Measurements from ENCODE around the gene ECT2.

ECT2 gene

DNA sequence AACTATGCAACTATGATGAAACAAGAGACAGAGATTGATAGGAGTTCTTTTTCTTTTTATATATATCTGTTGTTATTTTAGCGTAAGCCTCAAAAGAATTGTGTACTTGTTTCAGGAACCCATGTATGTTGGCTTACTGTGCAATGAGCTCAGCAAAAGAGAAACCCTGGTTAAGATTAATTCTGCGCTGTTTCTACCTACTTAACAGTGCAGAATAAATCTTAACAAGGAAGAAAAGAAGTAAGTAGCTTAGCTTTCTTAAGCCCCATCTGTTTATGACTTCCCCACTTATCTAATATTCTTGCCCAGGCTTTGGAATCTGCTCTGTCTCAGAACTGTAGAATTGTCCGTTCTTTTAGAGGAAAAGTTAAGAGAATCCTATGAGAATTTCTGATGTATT, 27.4 kb downstream of the ECT2 start:
- no peak overlapping the region for H3K4me3 ChIP-seq (ENCODE audit: low read depth, low read length)
- TF ChIP-seq, protein P1, sequence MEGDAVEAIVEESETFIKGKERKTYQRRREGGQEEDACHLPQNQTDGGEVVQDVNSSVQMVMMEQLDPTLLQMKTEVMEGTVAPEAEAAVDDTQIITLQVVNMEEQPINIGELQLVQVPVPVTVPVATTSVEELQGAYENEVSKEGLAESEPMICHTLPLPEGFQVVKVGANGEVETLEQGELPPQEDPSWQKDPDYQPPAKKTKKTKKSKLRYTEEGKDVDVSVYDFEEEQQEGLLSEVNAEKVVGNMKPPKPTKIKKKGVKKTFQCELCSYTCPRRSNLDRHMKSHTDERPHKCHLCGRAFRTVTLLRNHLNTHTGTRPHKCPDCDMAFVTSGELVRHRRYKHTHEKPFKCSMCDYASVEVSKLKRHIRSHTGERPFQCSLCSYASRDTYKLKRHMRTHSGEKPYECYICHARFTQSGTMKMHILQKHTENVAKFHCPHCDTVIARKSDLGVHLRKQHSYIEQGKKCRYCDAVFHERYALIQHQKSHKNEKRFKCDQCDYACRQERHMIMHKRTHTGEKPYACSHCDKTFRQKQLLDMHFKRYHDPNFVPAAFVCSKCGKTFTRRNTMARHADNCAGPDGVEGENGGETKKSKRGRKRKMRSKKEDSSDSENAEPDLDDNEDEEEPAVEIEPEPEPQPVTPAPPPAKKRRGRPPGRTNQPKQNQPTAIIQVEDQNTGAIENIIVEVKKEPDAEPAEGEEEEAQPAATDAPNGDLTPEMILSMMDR (IDR thresholded peaks at IDR 0.05; ENCODE audit: low read depth, low read length), result no peak
- in situ Hi-C loops (cut with HindIII; ENCODE audit: low sequenced_read_pairs), result no loop called here
- DNase-seq (ENCODE audit: low read depth, low spot score), result no peak

DNA sequence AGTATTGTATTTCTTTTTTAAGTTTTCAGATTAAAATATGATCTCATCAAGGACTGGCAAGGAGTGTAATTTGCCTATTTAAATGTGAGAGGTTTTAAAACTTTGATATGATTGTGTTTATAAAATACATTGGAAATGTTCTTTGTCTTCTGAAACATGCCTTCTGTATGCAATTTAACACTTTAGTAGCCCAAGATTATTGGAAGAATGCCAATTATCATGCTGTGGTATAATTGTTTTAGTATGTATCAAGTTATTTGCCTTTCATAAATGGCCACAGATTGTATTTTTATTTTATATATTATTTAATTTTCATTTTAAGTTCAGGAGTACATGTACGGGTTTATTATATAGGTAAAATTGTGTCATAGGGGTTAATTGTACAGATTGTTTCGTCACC, 31.7 kb downstream of the ECT2 start:
- DNase-seq (ENCODE audit: low read depth, low spot score), result no peak
- TF ChIP-seq, protein P1 (IDR thresholded peaks at IDR 0.05; ENCODE audit: low read depth, low read length), result no peak
- in situ Hi-C loops (cut with HindIII; ENCODE audit: low sequenced_read_pairs), result no loop called here
- H3K4me3 ChIP-seq (ENCODE audit: low read depth, low read length), result no peak overlapping the region

DNA sequence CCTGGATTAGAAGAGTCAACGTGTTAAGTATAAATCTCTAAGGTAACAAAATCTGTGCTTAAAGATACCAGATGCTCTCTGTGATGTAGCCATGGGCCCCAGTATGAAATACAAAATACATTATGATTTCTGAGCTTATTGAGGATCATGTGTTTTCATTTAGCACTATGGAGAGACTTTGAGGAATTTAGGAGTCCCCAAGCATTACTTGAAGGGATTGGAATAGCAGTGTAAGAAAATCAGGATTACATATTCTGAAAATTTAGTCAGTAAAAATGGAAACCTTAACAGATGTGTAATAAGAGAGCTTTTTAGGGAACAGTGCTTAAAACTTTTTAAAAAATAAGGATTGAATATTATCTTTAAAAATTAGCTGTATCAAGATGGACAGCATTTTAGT, 35.5 kb downstream of the ECT2 start:
- TF ChIP-seq, protein P1 (IDR thresholded peaks at IDR 0.05; ENCODE audit: low read depth, low read length), result no peak
- H3K4me3 ChIP-seq (ENCODE audit: low read depth, low read length), result no peak overlapping the region
- no peak for DNase-seq (ENCODE audit: low read depth, low spot score)
- in situ Hi-C loops (cut with HindIII; ENCODE audit: low sequenced_read_pairs), result no loop called here

DNA sequence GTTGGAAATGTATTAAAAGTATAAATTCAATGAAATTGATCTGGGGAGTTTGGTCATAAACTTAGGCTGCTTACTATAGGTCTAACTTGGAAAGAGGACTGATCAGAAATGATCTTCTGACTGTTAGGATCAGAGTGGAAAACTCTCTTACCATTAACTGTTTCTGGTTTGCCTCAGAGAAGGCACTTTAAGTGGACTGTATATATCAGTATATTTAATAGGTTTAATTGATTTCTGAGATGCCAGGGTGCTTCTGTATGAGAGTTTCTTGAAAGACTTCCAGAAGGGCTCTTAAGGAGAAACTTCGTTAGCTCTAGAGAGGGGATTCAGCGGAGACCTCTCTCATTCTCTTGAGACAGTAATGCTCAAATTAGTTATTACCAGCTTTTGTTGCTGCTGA, 36.5 kb downstream of the ECT2 start:
- no peak for DNase-seq (ENCODE audit: low read depth, low spot score)
- no peak overlapping the region for H3K4me3 ChIP-seq (ENCODE audit: low read depth, low read length)
- in situ Hi-C loops (cut with HindIII; ENCODE audit: low sequenced_read_pairs), result no loop called here
- TF ChIP-seq, protein P1 (IDR thresholded peaks at IDR 0.05; ENCODE audit: low read depth, low read length), result no peak

DNA sequence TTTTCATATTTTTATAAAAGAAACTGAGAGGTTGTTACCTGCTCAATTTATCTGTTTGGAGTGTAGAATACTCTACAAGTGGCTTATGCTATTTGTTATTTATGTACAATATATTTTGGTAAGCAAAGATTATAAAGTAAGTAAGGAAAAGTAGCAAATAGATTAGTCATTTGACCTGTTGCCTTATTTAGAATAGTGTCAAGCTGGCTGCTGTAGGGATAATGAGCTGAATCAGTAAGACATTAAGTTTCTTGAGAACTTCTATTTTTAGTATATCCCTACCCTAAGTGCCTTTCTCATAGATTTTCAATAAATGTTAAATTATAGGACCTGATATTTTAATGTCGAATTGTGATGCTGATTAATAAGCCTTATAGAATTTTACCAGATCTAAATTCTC, 37.2 kb downstream of the ECT2 start:
- in situ Hi-C loops (cut with HindIII; ENCODE audit: low sequenced_read_pairs), result no loop called here
- no peak overlapping the region for H3K4me3 ChIP-seq (ENCODE audit: low read depth, low read length)
- TF ChIP-seq, protein P1 (IDR thresholded peaks at IDR 0.05; ENCODE audit: low read depth, low read length), result no peak
- peak; percentile 19 for DNase-seq (ENCODE audit: low read depth, low spot score)

DNA sequence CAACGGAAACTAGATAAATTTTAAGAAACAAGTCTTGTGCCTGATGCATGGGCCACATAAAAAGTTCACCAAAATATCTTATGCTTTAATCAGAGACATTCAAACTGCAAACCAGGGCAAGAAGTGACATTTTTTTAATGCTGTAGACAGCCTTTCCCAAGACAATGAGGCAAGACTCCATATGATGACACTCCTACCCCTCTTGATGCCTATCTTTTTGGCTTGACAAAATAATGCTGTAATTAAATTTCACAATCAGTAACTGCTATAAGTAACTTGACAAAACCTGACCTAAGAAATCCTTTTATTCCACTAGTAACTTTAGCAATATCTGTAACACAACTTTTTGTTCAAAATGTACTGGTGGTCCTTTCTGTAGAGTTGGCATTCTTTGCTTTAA, 48.7 kb downstream of the ECT2 start:
- DNase-seq (ENCODE audit: low read depth, low spot score), result no peak
- TF ChIP-seq, protein P1 (IDR thresholded peaks at IDR 0.05; ENCODE audit: low read depth, low read length), result no peak
- H3K4me3 ChIP-seq (ENCODE audit: low read depth, low read length), result no peak overlapping the region
- in situ Hi-C loops (cut with HindIII; ENCODE audit: low sequenced_read_pairs), result no loop called here

DNA sequence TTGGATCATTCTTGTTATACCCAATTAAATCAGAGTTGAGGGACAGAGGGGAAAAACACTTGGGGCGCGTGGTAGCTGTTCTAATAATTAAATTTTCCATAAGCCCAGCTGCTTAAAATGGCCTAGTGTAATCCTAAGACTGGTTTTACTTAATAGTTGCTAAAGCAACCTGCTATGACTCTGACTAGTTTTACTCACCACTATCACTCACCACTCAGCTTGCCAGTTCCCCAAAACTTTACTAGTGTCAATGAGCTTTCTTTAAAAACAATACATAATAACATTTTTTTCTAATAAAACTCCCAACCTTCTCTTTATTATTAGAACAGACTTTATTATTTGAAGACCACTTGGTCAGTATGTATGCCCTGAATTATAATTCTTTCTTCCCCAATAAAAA, 49.6 kb downstream of the ECT2 start:
- in situ Hi-C loops (cut with HindIII; ENCODE audit: low sequenced_read_pairs), result no loop called here
- H3K4me3 ChIP-seq (ENCODE audit: low read depth, low read length), result no peak overlapping the region
- TF ChIP-seq, protein P1 (IDR thresholded peaks at IDR 0.05; ENCODE audit: low read depth, low read length), result no peak
- no peak for DNase-seq (ENCODE audit: low read depth, low spot score)
